PC-3 (cell line): Measurements from ENCODE around the gene STARD9. TPM values are rescaled to one million over a fixed set of nuclear protein-coding genes. Genes with fewer than 3 reads are reported as not detected.
"Not testable (repeated sequence)": the region's sequence is repeated elsewhere in the genome, so short reads cannot be mapped to it uniquely, and the experiment has no call there.

ENCODE experiments used
- ATAC-seq: fragments of 200-7000 bp; cut with Tn5 transposase; 2 replicates; pipeline ENCODE4 v1.9.1; 2020; ENCODE audit warnings: mild to moderate bottlenecking, moderate library complexity
- BruUV-seq: library from RNA; stranded (reverse); fragments of 400-500 nt; replicated peaks from 2 replicates; lab custom pipeline; 2021; lab: Mats Ljungman, UMichigan
- CTCF ChIA-PET: fragments of 300-600 bp; sonication (Branson Sonifier 250); formaldehyde crosslinking; loops from one replicate; lab custom pipeline; 2022; ENCODE audit warnings: antibody characterized with exemption; lab: Charles Lee
- POLR2A ChIA-PET: fragments of 300-600 bp; sonication (Branson Sonifier 250); formaldehyde crosslinking; loops from one replicate; lab custom pipeline; 2022; ENCODE audit warnings: antibody characterized with exemption; ENCODE audit not compliant: unreplicated experiment; lab: Charles Lee
- DNase-seq: peaks from one replicate; pipeline ENCODE4 v3.0.0-alpha.2; 2015
- H2AFZ ChIP-seq: fragments of 300-600 bp; sonication (generic); 2 replicates; pipeline ENCODE4 v1.6.0; 2016; ENCODE audit warnings: antibody characterized with exemption, low read length
- H3F3A ChIP-seq: fragments of 300-600 bp; sonication (generic); one replicate; pipeline ENCODE4 v1.6.0; 2017; ENCODE audit warnings: antibody characterized with exemption, low read length, control low read depth, mild to moderate bottlenecking; ENCODE audit not compliant: unreplicated experiment
- H3K27ac ChIP-seq: fragments of 300-600 bp; sonication (generic); 2 replicates; pipeline ENCODE4 v1.5.1; 2016; ENCODE audit warnings: mild to moderate bottlenecking, low read length
- H3K27me3 ChIP-seq: fragments of 300-600 bp; sonication (generic); 2 replicates; pipeline ENCODE4 v1.6.1; 2016; ENCODE audit warnings: low read length, mixed read lengths
- H3K36me3 ChIP-seq: fragments of 300-600 bp; sonication (generic); 2 replicates; pipeline ENCODE4 v1.6.1; 2016; ENCODE audit warnings: low read depth, mixed run types, low read length, mixed read lengths
- H3K4me1 ChIP-seq: fragments of 300-600 bp; sonication (generic); 2 replicates; pipeline ENCODE4 v1.5.1; 2016; ENCODE audit warnings: low read length; ENCODE audit not compliant: insufficient read depth
- H3K4me2 ChIP-seq: fragments of 300-600 bp; sonication (generic); 2 replicates; pipeline ENCODE4 v1.6.0; 2016; ENCODE audit warnings: low read length
- H3K4me3 ChIP-seq: fragments of 300-600 bp; sonication (generic); 2 replicates; pipeline ENCODE4 v1.5.1; 2016; ENCODE audit warnings: mild to moderate bottlenecking, low read length, mixed read lengths
- H3K79me2 ChIP-seq: fragments of 300-600 bp; sonication (generic); 2 replicates; pipeline ENCODE4 v1.6.1; 2017; ENCODE audit warnings: low read length, mixed read lengths
- H3K9ac ChIP-seq: fragments of 300-600 bp; sonication (generic); 2 replicates; pipeline ENCODE4 v1.6.0; 2016; ENCODE audit warnings: mild to moderate bottlenecking, low read length
- H3K9me2 ChIP-seq: fragments of 300-600 bp; sonication (generic); replicated peaks from 2 replicates; pipeline ENCODE4 v1.6.1; 2016; ENCODE audit warnings: mixed run types, low read length, mixed read lengths
- H3K9me3 ChIP-seq: fragments of 300-600 bp; sonication (generic); 2 replicates; pipeline ENCODE4 v1.6.1; 2016; ENCODE audit warnings: low read length, mixed read lengths
- H4K20me1 ChIP-seq: fragments of 300-600 bp; sonication (generic); 2 replicates; pipeline ENCODE4 v1.6.1; 2016; ENCODE audit warnings: low read length, mixed read lengths
- EZH2 ChIP-seq: fragments of 300-600 bp; sonication (generic); IDR thresholded peaks from one replicate; pipeline ENCODE4 v1.6.1; 2017; ENCODE audit warnings: antibody characterized with exemption, mild to moderate bottlenecking, low read length; ENCODE audit not compliant: unreplicated experiment
- EZH2phosphoT487 ChIP-seq: fragments of 300-600 bp; sonication (generic); IDR thresholded peaks from 2 replicates; pipeline ENCODE4 v1.6.1; 2018; ENCODE audit warnings: mild to moderate bottlenecking, antibody characterized with exemption, low read length, borderline replicate concordance
- intact Hi-C: fragments of 100-400 bp; cut with micrococcal nuclease; formaldehyde crosslinking; loops from 2 replicates; pipeline ENCODE4 v1.9.0; 2023
- total RNA-seq: library from RNA; depleted of rRNA; stranded (reverse); fragments of >200 nt; gene quantifications from 2 replicates; pipeline ENCODE4 v1.2.3, GENCODE V29; 2014
- TF ChIP-seq, protein P1 (sequence below): fragments of 300-600 bp; sonication (generic); conservative IDR thresholded peaks from 2 replicates; pipeline ENCODE4 v1.5.1; 2017; ENCODE audit warnings: antibody characterized with exemption, low read depth, mild to moderate bottlenecking, low read length

The STARD9 gene
- total RNA-seq, 1 experiment from 2014 or later: 5.0 TPM

GRCh38 chr15:42593143-42593542 lies 17.7 kb downstream of the STARD9 start:
- H3K36me3 ChIP-seq: no peaks in the 10 kb centered on the region
- POLR2A ChIA-PET: interaction anchor here (0.6 kb wide), 1 partner anchor 41 kb away, joined by 3 read pairs; no protein-coding TSS in a partner anchor
- H3K4me2 ChIP-seq: no peak overlapping the region
- H3K27me3 ChIP-seq: no peaks in the 10 kb centered on the region
- TF ChIP-seq EZH2phosphoT487 (no peak), EZH2 (no peak)
- TF ChIP-seq, protein P1, sequence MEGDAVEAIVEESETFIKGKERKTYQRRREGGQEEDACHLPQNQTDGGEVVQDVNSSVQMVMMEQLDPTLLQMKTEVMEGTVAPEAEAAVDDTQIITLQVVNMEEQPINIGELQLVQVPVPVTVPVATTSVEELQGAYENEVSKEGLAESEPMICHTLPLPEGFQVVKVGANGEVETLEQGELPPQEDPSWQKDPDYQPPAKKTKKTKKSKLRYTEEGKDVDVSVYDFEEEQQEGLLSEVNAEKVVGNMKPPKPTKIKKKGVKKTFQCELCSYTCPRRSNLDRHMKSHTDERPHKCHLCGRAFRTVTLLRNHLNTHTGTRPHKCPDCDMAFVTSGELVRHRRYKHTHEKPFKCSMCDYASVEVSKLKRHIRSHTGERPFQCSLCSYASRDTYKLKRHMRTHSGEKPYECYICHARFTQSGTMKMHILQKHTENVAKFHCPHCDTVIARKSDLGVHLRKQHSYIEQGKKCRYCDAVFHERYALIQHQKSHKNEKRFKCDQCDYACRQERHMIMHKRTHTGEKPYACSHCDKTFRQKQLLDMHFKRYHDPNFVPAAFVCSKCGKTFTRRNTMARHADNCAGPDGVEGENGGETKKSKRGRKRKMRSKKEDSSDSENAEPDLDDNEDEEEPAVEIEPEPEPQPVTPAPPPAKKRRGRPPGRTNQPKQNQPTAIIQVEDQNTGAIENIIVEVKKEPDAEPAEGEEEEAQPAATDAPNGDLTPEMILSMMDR: no peak
- intact Hi-C loops: no loop called here
- no peaks in the 10 kb centered on the region for H3K9me3 ChIP-seq
- H3K4me3 ChIP-seq: no peak overlapping the region
- H3F3A ChIP-seq: no peaks in the 10 kb centered on the region
- DNase-seq (no peak), ATAC-seq (no peak)
- BruUV-seq: no TSS peak
- no peak overlapping the region for H2AFZ ChIP-seq
- H3K9me2 ChIP-seq: no peaks in the 10 kb centered on the region
- H3K79me2 ChIP-seq: no peaks in the 10 kb centered on the region
- no peak overlapping the region for H3K9ac ChIP-seq
- H3K4me1 ChIP-seq: 0 out of 2 replicates have a peak, but pooled peaks cover 5% of the 10 kb centered on the region
- CTCF ChIA-PET: interaction anchor here (0.7 kb wide), 1 partner anchor 77 kb away, joined by 4 read pairs; no protein-coding TSS in a partner anchor
- no peaks in the 10 kb centered on the region for H4K20me1 ChIP-seq
- no peak overlapping the region for H3K27ac ChIP-seq

DNA sequence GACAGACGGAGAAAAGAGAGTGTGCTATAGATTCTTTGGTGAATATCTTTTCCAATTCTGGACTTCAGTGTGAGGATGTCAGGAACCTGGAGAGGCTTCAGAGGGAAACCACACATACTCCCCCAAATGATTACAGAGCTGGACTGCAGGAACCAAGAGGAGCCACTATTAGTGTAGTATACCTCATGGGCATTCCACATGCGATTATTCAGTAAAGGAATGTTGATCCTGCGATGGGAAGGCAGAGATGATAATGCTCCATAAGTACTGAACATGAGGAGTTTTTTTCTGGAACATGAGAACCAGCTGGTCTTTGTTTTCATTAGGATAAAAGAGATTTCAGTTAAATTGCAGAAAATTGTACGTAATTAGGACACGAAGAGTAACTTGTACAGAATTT lies 18.7 kb downstream of the STARD9 start:
- H3K79me2 ChIP-seq: no peaks in the 10 kb centered on the region
- no peaks in the 10 kb centered on the region for H3F3A ChIP-seq
- no peaks in the 10 kb centered on the region for H4K20me1 ChIP-seq
- ATAC-seq: no peak
- DNase-seq: no peak
- no peak overlapping the region for H3K27ac ChIP-seq
- ChIA-PET CTCF (no interaction called here), POLR2A (no interaction called here)
- H3K4me1 ChIP-seq: 0 out of 2 replicates have a peak, but pooled peaks cover 5% of the 10 kb centered on the region
- TF ChIP-seq EZH2phosphoT487: no peak
- TF ChIP-seq, protein P1: no peak
- no peak for TF ChIP-seq EZH2
- H3K27me3 ChIP-seq: no peaks in the 10 kb centered on the region
- BruUV-seq: no TSS peak
- no peak overlapping the region for H2AFZ ChIP-seq
- intact Hi-C loops: no loop called here
- no peak overlapping the region for H3K4me2 ChIP-seq
- H3K4me3 ChIP-seq: no peak overlapping the region
- H3K9me3 ChIP-seq: no peaks in the 10 kb centered on the region
- H3K9ac ChIP-seq: no peak overlapping the region
- no peaks in the 10 kb centered on the region for H3K36me3 ChIP-seq
- no peaks in the 10 kb centered on the region for H3K9me2 ChIP-seq

DNA sequence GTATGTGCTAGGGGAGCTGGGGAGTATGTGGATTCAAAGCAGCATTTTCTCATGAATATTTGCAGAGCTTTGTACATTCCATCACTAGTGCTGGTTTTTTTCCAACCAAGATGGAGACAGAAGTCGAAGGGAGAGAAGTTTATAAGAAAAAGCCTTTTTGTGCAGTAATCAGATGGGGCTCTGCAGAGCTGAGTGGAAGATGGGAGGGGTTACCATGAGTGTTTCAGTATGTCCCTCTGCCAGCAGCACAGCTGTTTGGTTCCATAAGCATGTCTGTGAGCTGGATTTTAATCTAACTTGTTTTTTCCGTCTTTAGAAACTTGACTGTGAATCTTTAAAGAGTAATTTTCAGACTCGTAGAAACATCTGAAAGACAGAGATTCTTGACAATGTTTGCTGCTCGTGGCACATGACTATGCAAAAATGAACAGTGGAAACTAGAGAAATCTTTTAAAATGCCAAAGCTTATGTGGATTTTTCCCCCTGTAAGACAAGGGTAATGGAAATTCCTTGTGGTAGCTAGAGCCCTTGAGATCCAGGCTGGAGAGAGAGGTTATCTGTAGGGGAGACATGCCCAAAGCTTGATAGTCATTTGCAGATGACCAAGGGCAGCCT lies 20.3 kb downstream of the STARD9 start:
- H3K27ac ChIP-seq: no peak overlapping the region
- ChIA-PET POLR2A (no interaction called here), CTCF (no interaction called here)
- H3K9me3 ChIP-seq: no peaks in the 10 kb centered on the region
- H3K9me2 ChIP-seq: no peaks in the 10 kb centered on the region
- H4K20me1 ChIP-seq: no peaks in the 10 kb centered on the region
- H3K4me2 ChIP-seq: no peak overlapping the region
- H3F3A ChIP-seq: no peaks in the 10 kb centered on the region
- ATAC-seq (no peak), DNase-seq (no peak)
- TF ChIP-seq EZH2: no peak
- H3K4me1 ChIP-seq: 0 out of 2 replicates have a peak, but pooled peaks cover 5% of the 10 kb centered on the region
- intact Hi-C loops: no loop called here
- no peaks in the 10 kb centered on the region for H3K79me2 ChIP-seq
- BruUV-seq: no TSS peak
- no peaks in the 10 kb centered on the region for H3K36me3 ChIP-seq
- no peaks in the 10 kb centered on the region for H3K27me3 ChIP-seq
- no peak overlapping the region for H2AFZ ChIP-seq
- H3K4me3 ChIP-seq: no peak overlapping the region
- no peak overlapping the region for H3K9ac ChIP-seq

- H3K36me3 ChIP-seq, H3K9me2 ChIP-seq, ATAC-seq, H4K20me1 ChIP-seq, BruUV-seq, POLR2A ChIA-PET, intact Hi-C loops, H3K9me3 ChIP-seq, H3K79me2 ChIP-seq, H3K4me3 ChIP-seq, H3K4me2 ChIP-seq, H2AFZ ChIP-seq, CTCF ChIA-PET, DNase-seq, H3K9ac ChIP-seq, H3F3A ChIP-seq, H3K27ac ChIP-seq, H3K27me3 ChIP-seq, H3K4me1 ChIP-seq: not testable (repeated sequence)
These were observed 25.9 kb downstream of the STARD9 start for GRCh38 chr15:42601316-42601715.
